Transverse colon (tissue), 4 donors: ENCODE data around the gene GLCE.

Source experiments
- CTCF ChIP-seq, 5 experiments: fragments of 200-600 bp in 3 of 5; fragments of 450-650 bp in 2 of 5; sonication (generic) in 3 of 5; IDR thresholded peaks; 1 replicate in 2 of 5; 2 replicates in 3 of 5; pipeline ENCODE4 v1.5.1; 2016 to 2017; ENCODE audit warnings: antibody characterized with exemption in 5 of 5, inconsistent platforms in 3 of 5, mild to moderate bottlenecking in 2 of 5, moderate library complexity in 1 of 5
- POLR2A ChIP-seq: fragments of 450-650 bp; IDR thresholded peaks from one replicate; pipeline ENCODE4 v1.6.1; 2016; ENCODE audit warnings: antibody characterized with exemption, mild to moderate bottlenecking, moderate library complexity
- POLR2AphosphoS5 ChIP-seq, 3 donors: sonication (generic); formaldehyde crosslinking; IDR thresholded peaks; one replicate each; pipeline ENCODE4 v1.6.1; 2016; ENCODE audit warnings: antibody characterized with exemption in 3 of 3

DNA sequence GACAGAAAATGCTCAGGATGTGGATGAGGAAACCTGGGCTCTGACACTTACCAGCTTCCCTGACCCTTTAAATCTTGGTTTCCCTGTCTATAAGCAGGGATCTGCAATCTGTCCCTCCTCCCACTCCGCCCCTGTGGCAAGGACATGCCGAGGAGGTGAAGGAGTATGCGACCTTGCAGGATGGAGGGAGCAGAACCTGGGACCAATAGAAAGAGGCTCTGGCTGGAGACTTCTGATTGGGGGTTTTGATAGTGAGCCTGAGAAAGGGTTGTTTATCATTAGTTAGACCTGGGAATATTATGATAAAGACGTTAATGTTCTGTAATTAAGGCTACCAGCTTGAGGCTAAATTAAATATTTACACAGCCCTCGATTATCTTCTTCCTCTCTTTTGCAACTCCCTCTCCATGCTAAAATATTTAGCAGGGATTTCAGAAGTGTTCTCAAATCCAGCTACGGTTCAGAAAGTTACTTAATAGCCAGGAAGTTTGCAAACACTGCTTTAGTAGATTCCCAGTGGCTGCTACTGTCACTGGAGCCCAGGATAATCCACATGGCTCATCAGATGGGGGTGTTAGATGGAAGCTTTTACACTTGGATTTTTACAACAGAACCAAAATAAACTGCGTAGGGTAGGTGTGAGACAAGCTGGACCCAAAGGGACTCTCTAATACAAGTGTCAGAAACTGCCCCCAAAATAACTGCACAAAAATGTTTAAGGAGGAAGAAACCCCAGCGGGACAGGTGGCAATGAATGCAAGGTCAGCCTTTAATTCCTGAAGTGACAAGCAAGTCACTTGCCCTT is 129.1 kb downstream of the GLCE start:
- TF ChIP-seq CTCF (IDR thresholded peaks at IDR 0.05): no peak
- TF ChIP-seq POLR2AphosphoS5 (IDR thresholded peaks at IDR 0.05): no peak
- TF ChIP-seq POLR2A: no peak
